Omental fat pad (tissue), 4 donors: ENCODE measurements around the gene NUP153. TPM values are rescaled to one million over a fixed set of nuclear protein-coding genes. Genes with fewer than 3 reads are reported as not detected.

Source experiments
- ATAC-seq: fragments of 150-250 bp; one replicate; pipeline ENCODE4 v1.9.1; 2016; ENCODE audit warnings: mild to moderate bottlenecking, moderate library complexity; ENCODE audit not compliant: low FRiP score
- DNase-seq: peaks from one replicate; pipeline ENCODE4 v3.0.0-alpha.2; 2019; ENCODE audit warnings: low spot score
- total RNA-seq, 4 donors: library from RNA; depleted of rRNA; stranded (reverse); fragments of >200 nt; gene quantifications; one replicate each; pipeline ENCODE4 v1.1.0, GENCODE V29; 2016
- TF ChIP-seq, protein P1 (sequence below), 3 donors: fragments of 450-650 bp; IDR thresholded peaks; one replicate each; pipeline ENCODE4 v1.5.1; 2016 to 2017; ENCODE audit warnings: antibody characterized with exemption in 3 of 3, mild to moderate bottlenecking in 3 of 3, moderate library complexity in 2 of 3

Gene NUP153
- total RNA-seq, 4 donors from 2014 or later = 32.7 to 80.6 (median 44.0) TPM

DNA sequence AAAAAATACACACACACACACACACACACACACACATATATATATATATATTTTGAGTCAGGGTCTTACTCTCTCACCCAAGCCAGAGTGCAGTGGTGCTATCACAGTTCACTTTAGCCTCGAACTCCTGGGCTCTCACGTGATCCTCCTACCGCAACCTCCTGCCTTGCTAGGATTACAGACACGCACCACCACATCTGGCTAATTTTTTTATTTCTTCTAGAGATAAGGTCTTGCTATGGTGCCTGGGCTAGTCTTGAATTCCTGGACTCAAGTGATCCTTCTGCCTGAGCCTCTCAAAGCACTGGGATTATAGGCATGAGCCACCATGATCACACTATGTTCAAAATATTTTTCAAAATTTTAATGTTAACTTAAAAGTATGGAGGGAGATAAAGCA is 43.5 kb downstream of the NUP153 start:
- DNase-seq (no peak), ATAC-seq (no peak)
- TF ChIP-seq, protein P1, sequence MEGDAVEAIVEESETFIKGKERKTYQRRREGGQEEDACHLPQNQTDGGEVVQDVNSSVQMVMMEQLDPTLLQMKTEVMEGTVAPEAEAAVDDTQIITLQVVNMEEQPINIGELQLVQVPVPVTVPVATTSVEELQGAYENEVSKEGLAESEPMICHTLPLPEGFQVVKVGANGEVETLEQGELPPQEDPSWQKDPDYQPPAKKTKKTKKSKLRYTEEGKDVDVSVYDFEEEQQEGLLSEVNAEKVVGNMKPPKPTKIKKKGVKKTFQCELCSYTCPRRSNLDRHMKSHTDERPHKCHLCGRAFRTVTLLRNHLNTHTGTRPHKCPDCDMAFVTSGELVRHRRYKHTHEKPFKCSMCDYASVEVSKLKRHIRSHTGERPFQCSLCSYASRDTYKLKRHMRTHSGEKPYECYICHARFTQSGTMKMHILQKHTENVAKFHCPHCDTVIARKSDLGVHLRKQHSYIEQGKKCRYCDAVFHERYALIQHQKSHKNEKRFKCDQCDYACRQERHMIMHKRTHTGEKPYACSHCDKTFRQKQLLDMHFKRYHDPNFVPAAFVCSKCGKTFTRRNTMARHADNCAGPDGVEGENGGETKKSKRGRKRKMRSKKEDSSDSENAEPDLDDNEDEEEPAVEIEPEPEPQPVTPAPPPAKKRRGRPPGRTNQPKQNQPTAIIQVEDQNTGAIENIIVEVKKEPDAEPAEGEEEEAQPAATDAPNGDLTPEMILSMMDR (IDR thresholded peaks at IDR 0.05) = no peak

DNA sequence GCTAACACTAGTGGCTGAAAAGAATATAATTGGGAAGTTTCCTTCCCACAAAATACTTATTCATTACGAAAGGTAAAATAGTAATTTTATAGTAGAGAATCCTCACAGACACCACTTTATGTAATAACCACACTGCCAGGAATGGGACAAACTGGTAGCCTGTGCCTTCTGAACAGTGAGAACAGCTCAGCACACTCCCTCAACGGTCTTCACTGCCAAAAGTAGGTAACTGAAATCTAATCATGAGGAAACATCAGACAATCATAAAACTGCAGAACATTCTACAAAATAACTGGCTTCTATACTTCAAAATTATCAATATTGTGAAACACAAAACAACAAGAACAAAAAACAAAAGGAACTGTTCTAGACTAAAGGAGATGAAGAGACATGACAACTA is 44.1 kb downstream of the NUP153 start:
- DNase-seq (no peak), ATAC-seq (no peak)
- TF ChIP-seq, protein P1 (IDR thresholded peaks at IDR 0.05) = no peak

DNA sequence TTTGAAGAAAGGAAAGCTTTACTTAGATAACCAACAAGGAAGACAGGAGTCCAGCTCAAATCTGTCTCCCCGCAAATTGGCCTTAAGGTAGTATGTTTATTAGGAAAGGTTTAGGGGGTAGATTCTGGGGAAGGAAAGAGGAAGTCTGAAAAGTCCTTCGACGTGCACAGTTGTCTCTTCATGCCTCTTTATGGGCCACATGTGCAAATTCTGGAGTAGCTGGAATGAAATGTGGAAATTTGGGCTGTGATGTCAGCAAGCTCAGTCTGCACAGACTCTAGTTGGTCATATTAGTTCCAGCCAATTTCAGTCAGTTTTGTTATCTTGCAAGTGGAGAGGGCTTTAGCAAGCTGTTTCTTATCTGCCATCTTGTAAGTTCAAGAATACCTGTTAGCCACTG is 50.1 kb downstream of the NUP153 start:
- TF ChIP-seq, protein P1 (IDR thresholded peaks at IDR 0.05) = no peak
- no peak for ATAC-seq
- DNase-seq = no peak

- DNase-seq (no peak), ATAC-seq (no peak)
- TF ChIP-seq, protein P1 (IDR thresholded peaks at IDR 0.05) = no peak
Measured at GRCh38 chr6:17656092-17656491, 50.6 kb downstream of the NUP153 start.

DNA sequence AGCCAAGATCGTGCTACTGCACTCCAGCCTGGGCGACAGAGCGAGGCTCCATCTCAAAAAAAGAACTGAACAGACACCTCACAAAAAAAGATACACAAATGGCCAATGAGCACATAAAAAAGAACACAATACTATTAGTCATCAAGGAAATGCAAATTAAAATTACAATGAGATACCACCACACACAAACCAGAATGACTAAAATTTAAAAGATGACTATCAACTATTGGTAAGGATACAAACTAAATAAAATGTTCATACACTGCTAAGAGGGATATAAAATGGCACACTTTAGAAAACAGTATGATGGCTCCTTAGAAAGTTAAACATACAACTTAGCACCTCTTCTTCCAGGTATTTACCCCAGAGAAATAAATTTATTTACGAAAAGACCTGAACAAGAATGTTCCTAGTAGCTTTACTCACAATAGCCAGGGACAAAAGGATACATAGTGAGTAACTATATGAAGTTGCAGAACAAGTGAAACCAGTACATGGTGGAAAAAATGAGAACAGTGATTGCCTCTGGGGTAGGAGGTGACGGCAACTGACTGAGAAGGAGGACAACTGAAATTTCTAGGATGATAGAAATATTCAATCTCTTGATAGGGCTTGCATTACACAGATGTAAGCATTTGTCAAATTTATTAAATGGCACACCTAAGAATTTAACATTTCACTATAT is 53.4 kb downstream of the NUP153 start:
- TF ChIP-seq, protein P1 (IDR thresholded peaks at IDR 0.05) = no peak
- ATAC-seq = no peak
- no peak for DNase-seq

DNA sequence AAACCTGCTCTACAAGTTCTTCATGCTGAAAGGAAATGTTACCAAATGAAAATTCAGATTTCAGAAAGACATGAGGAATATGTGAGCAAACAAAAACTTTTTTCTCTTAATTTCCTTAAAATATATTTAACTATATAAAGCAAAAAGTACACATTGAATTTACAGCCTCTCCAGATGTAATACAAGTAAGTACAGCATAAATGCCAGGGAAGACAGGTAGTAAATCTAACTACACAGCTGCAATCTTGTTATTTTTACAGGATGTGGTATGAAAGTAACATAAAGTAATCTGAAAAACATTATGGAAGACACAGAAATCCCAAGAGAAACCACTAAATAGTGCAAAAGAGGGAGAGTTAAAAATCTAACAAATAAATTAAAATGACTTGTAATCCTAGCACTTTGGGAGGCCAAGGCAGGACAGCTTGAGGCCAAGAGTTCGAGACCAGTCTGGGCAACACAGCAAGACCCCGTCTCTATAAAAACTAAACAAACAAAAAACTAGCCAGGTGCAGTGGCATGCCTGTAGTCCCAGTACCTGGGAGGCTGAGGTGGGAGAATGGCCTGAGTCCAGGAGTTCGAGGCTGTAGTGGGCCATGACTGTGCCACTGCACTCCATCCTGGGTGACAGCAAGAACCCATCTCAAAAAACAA is 55.9 kb downstream of the NUP153 start:
- TF ChIP-seq, protein P1 (IDR thresholded peaks at IDR 0.05) = no peak
- ATAC-seq (no peak), DNase-seq (no peak)

DNA sequence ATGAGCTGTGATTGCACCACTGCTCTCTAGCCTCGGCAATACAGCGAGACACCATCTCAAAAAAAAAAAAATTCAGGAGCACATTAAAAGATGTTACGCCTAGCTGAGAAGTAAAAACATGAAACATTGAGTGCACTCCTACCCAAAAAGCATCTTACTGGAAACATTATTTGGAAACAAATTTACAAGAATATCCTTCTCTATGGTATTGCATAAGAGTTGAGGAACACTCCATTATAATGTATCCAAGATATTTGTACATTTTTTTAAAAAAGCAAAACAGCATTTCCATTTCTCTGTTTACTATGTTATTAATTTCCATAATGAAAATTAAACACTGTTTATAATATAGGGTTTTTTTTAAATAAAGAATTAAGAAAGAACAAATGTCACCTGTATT is 58.0 kb downstream of the NUP153 start:
- ATAC-seq = no peak
- no peak for DNase-seq
- TF ChIP-seq, protein P1 (IDR thresholded peaks at IDR 0.05) = no peak
